Keratinocyte (primary cell): Measurements from ENCODE around the gene PFKM. TPM values are rescaled to one million over a fixed set of nuclear protein-coding genes. Genes with fewer than 3 reads are reported as not detected.

Experiments
- DNase-seq: peaks from one replicate; pipeline ENCODE4 v3.0.0-alpha.2; 2011; ENCODE audit warnings: low read depth, missing footprints, low spot score
- FAIRE-seq: peaks from 2 replicates; lab custom pipeline; 2011; peaks lifted over from hg19 to GRCh38; lab: Jason Lieb, UNC
- H2AFZ ChIP-seq: 2 replicates; pipeline ENCODE4 v1.6.0; 2012; ENCODE audit warnings: low read length, control low read depth, inconsistent platforms; ENCODE audit not compliant: control insufficient read depth
- H3K27ac ChIP-seq: 2 replicates; pipeline ENCODE4 v1.5.1; 2011; ENCODE audit warnings: low read length; ENCODE audit not compliant: control insufficient read depth, insufficient read depth
- H3K27me3 ChIP-seq: 3 replicates; pipeline ENCODE4 v1.6.0; 2011; ENCODE audit warnings: low read length; ENCODE audit not compliant: control insufficient read depth, insufficient read depth; ENCODE audit errors: extremely low read depth
- H3K36me3 ChIP-seq, 2 experiments: 2 replicates in 1 of 2; 3 replicates in 1 of 2; pipeline ENCODE4 v1.5.1; 2011; ENCODE audit warnings: low read length in 2 of 2, mild to moderate bottlenecking in 1 of 2; ENCODE audit not compliant: control insufficient read depth in 2 of 2, insufficient read depth in 2 of 2; ENCODE audit errors: extremely low read depth in 1 of 2
- H3K4me1 ChIP-seq: 3 replicates; pipeline ENCODE4 v1.5.1; 2011; ENCODE audit warnings: low read length; ENCODE audit not compliant: control insufficient read depth, insufficient read depth; ENCODE audit errors: extremely low read depth
- H3K4me2 ChIP-seq: 3 replicates; pipeline ENCODE4 v1.6.0; 2011; ENCODE audit warnings: low read depth, low read length; ENCODE audit not compliant: control insufficient read depth, insufficient read depth; ENCODE audit errors: extremely low read depth
- H3K4me3 ChIP-seq, 3 experiments: fragments of 200-600 bp in 1 of 3; sonication (generic) in 1 of 3; 2 replicates in 2 of 3; 3 replicates in 1 of 3; pipeline ENCODE4 v1.5.1; 2011 to 2016; ENCODE audit warnings: low read length in 3 of 3, mild to moderate bottlenecking in 3 of 3, control low read depth in 2 of 3, inconsistent platforms in 1 of 3, low read depth in 1 of 3, mixed read lengths in 1 of 3, mixed run types in 1 of 3, moderate library complexity in 1 of 3; ENCODE audit not compliant: control insufficient read depth in 2 of 3, insufficient read depth in 2 of 3; ENCODE audit errors: extremely low read depth in 1 of 3
- H3K79me2 ChIP-seq: 2 replicates; pipeline ENCODE4 v1.6.0; 2012; ENCODE audit warnings: low read length; ENCODE audit not compliant: control insufficient read depth, insufficient read depth
- H3K9ac ChIP-seq: 3 replicates; pipeline ENCODE4 v1.6.0; 2011; ENCODE audit warnings: low read length; ENCODE audit not compliant: control insufficient read depth, insufficient read depth; ENCODE audit errors: extremely low read depth
- H3K9me1 ChIP-seq: 3 replicates; pipeline ENCODE4 v1.6.0; 2011; ENCODE audit warnings: low read length; ENCODE audit not compliant: control insufficient read depth, insufficient read depth; ENCODE audit errors: extremely low read depth
- H3K9me3 ChIP-seq: 2 replicates; pipeline ENCODE4 v1.5.1; 2012; ENCODE audit warnings: low read depth, low read length; ENCODE audit not compliant: control insufficient read depth
- H4K20me1 ChIP-seq: 3 replicates; pipeline ENCODE4 v1.6.0; 2011; ENCODE audit warnings: low read length; ENCODE audit not compliant: control insufficient read depth, insufficient read depth; ENCODE audit errors: extremely low read depth
- CTCF ChIP-seq, 3 experiments: IDR thresholded peaks in 1 of 3; conservative IDR thresholded peaks in 1 of 3; optimal IDR thresholded peaks in 1 of 3; 2 replicates in 2 of 3; 3 replicates in 1 of 3; pipeline versions ENCODE3 to v1.5.1; 2011; ENCODE audit warnings: low read length in 3 of 3, mild to moderate bottlenecking in 3 of 3, moderate library complexity in 2 of 3, control low read depth in 1 of 3, inconsistent platforms in 1 of 3; ENCODE audit not compliant: insufficient read depth in 2 of 3; ENCODE audit errors: extremely low read depth in 1 of 3
- EZH2 ChIP-seq: IDR thresholded peaks from one replicate; pipeline ENCODE4 v1.6.1; 2012; ENCODE audit warnings: inconsistent platforms, mild to moderate bottlenecking, low read length, moderate library complexity
- dilution Hi-C: fragments of 300-500 bp; cut with MboI; formaldehyde crosslinking; loops from one replicate; pipeline ENCODE4 v1.7.0; 2020; ENCODE audit warnings: low sequenced_read_pairs; ENCODE audit not compliant: extremely low pct_ligation_motif_present
- polyA plus RNA-seq, 5 experiments: library from polyadenylated mRNA; depleted of rRNA in 3 of 5; stranded (reverse) in 3 of 5; stranded (forward) in 1 of 5; unstranded in 1 of 5; fragments of >200 nt; gene quantifications; 1 replicate in 1 of 5; 2 replicates in 3 of 5; 3 replicates in 1 of 5; pipeline versions ENCODE4 v1.2.1 to v1.2.3, GENCODE V29; 2011 to 2012; ENCODE audit warnings: missing spikeins in 2 of 5, low read depth in 1 of 5, low replicate concordance in 1 of 5

PFKM gene
- polyA plus RNA-seq, 1 donor (not counting 4 experiments of a cell fraction or from before 2014, with no cell fraction given), result 67.9 TPM

GRCh38 chr12:48129376-48129775 is 10.2 kb downstream of the PFKM start:
- Histone ChIP-seq H3K9ac (no peak overlapping the region), H3K79me2 (no peaks in the 10 kb centered on the region), H3K4me1 (no peaks in the 10 kb centered on the region), H3K4me2 (no peak overlapping the region), H2AFZ (no peak overlapping the region), H3K9me1 (peaks cover 3% of the 10 kb centered on the region), H3K9me3 (no peaks in the 10 kb centered on the region), H3K27me3 (no peaks in the 10 kb centered on the region), H3K4me3 (no peak overlapping the region), H3K36me3 (peaks cover 27 to 37% of the 10 kb centered on the region in 2 experiments), H4K20me1 (no peaks in the 10 kb centered on the region), H3K27ac (no peak overlapping the region)
- no peak for DNase-seq
- dilution Hi-C loops, result no loop called here
- TF ChIP-seq EZH2 (no peak), CTCF (optimal IDR thresholded peaks at IDR 0.05 in 1 of 3, IDR thresholded peaks at IDR 0.05 in 1 of 3, conservative IDR thresholded peaks at IDR 0.05 in 1 of 3; ENCODE audit: extremely low read depth in 1 of 3, insufficient read depth in 2 of 3, low read length in 3 of 3) (no peak)
- FAIRE-seq, result no peak

GRCh38 chr12:48131517-48131916 is 12.4 kb downstream of the PFKM start:
- no peak for TF ChIP-seq EZH2
- TF ChIP-seq CTCF (optimal IDR thresholded peaks at IDR 0.05 in 1 of 3, IDR thresholded peaks at IDR 0.05 in 1 of 3, conservative IDR thresholded peaks at IDR 0.05 in 1 of 3; ENCODE audit: extremely low read depth in 1 of 3, insufficient read depth in 2 of 3, low read length in 3 of 3), result no peak
- DNase-seq, result no peak
- H3K4me3 ChIP-seq, result no peak overlapping the region
- no peak overlapping the region for H3K27ac ChIP-seq
- no peak for FAIRE-seq
- H4K20me1 ChIP-seq, result no peaks in the 10 kb centered on the region
- H3K9me1 ChIP-seq, result peaks cover 3% of the 10 kb centered on the region
- no peaks in the 10 kb centered on the region for H3K27me3 ChIP-seq
- H3K4me1 ChIP-seq, result no peaks in the 10 kb centered on the region
- no peak overlapping the region for H2AFZ ChIP-seq
- peaks cover 32 to 36% of the 10 kb centered on the region in 2 experiments for H3K36me3 ChIP-seq
- dilution Hi-C loops, result no loop called here
- H3K4me2 ChIP-seq, result no peak overlapping the region
- no peak overlapping the region for H3K9ac ChIP-seq
- no peaks in the 10 kb centered on the region for H3K9me3 ChIP-seq
- H3K79me2 ChIP-seq, result no peaks in the 10 kb centered on the region
